D721Med (cell line): ENCODE results near the gene GOLT1A.

Source experiments
- DNase-seq: peaks from one replicate; pipeline ENCODE4 v3.0.0; 2011; ENCODE audit warnings: low spot score; ENCODE audit not compliant: insufficient read length
- FAIRE-seq: peaks from 2 replicates; lab custom pipeline; 2011; peaks lifted over from hg19 to GRCh38; lab: Jason Lieb, UNC
- TF ChIP-seq, protein P1 (sequence below): IDR thresholded peaks from 2 replicates; pipeline ENCODE4 v1.5.1; 2012; ENCODE audit warnings: mild to moderate bottlenecking, control low read depth; ENCODE audit not compliant: insufficient read depth; ENCODE audit errors: missing control alignments

The GOLT1A gene

DNA sequence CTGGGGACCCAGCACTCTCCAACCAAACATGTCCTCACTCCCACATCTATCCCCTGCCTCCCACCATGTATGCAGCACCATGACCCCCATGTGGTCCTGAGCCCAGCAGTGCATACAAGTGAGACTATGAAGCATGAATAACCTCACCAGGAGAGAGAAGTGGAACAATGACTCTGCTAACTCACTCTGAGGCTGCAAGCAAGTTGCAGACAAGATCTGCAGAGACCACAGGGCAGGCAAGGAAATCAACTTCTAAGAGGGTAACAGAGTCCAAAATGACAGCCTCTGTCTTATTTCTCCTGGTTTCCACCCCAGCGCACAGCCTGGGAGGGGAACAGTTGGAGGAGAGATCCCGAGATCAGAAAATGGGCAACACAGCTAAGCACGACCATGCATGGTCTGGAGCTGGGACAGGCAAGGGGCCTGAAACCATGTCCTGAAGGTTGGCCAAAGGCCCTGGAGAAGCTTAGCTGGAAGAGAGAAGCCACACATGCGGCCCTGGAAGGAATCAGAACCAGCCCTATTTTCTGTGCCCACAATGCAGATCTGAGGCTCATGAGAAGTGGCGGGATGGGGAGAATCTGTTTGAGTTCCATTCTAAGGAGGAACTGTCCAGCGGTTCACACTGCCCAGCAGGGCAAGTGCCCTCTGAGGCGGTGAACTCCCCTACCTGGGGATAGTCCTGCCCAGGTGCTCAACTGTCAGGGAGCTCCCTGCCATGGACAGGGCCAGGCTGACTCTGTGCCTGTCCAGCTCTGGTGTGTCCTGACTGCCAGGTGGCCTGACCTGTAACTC is 35.1 kb downstream of the GOLT1A start:
- no peak for FAIRE-seq
- TF ChIP-seq, protein P1, sequence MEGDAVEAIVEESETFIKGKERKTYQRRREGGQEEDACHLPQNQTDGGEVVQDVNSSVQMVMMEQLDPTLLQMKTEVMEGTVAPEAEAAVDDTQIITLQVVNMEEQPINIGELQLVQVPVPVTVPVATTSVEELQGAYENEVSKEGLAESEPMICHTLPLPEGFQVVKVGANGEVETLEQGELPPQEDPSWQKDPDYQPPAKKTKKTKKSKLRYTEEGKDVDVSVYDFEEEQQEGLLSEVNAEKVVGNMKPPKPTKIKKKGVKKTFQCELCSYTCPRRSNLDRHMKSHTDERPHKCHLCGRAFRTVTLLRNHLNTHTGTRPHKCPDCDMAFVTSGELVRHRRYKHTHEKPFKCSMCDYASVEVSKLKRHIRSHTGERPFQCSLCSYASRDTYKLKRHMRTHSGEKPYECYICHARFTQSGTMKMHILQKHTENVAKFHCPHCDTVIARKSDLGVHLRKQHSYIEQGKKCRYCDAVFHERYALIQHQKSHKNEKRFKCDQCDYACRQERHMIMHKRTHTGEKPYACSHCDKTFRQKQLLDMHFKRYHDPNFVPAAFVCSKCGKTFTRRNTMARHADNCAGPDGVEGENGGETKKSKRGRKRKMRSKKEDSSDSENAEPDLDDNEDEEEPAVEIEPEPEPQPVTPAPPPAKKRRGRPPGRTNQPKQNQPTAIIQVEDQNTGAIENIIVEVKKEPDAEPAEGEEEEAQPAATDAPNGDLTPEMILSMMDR: no peak
- no peak for DNase-seq

DNA sequence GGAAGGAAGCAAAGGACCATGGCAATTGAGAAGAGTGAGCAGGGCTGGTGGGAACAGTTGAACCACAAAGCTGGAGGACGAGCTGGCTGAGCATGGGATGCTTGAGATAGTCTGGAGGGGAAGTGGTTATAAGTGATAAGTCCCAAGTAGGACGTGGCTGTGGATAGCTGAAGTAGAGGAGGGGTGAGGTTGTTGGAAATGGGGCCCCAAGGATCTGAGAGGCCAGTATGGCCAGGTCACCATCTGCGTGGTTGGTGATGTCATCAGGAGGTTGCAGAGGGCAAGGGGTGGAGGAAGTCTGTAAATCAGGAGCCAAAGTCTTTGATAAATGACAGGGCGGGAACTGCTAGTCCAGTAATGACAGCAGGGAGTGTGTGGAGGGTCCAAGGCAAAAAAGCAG is 36.7 kb downstream of the GOLT1A start:
- FAIRE-seq (no peak), DNase-seq (no peak)
- TF ChIP-seq, protein P1: no peak

DNA sequence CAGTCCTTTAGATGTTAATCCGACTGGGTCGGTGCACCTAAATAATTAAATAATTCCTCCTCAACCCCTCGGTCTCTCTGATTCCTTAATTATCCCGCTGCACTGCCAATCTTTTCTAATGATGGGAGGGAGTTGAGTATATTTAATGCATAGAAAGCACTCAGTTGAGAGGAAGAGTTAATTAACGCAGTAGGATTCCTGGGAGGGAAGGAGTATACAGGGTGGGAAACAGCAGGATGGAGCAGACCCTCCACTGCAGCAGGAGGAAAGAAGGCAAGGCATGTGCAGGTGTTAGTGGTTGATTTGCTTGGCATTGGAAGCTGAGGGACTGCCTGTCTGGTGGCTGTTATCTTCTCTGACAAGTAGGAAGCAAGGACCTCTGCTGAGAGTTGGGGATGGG is 37.7 kb downstream of the GOLT1A start:
- no peak for FAIRE-seq
- TF ChIP-seq, protein P1: no peak
- DNase-seq: no peak

- no peak for DNase-seq
- TF ChIP-seq, protein P1: no peak
- FAIRE-seq: no peak
These were observed 38.8 kb downstream of the GOLT1A start for GRCh38 chr1:204174958-204175357.

DNA sequence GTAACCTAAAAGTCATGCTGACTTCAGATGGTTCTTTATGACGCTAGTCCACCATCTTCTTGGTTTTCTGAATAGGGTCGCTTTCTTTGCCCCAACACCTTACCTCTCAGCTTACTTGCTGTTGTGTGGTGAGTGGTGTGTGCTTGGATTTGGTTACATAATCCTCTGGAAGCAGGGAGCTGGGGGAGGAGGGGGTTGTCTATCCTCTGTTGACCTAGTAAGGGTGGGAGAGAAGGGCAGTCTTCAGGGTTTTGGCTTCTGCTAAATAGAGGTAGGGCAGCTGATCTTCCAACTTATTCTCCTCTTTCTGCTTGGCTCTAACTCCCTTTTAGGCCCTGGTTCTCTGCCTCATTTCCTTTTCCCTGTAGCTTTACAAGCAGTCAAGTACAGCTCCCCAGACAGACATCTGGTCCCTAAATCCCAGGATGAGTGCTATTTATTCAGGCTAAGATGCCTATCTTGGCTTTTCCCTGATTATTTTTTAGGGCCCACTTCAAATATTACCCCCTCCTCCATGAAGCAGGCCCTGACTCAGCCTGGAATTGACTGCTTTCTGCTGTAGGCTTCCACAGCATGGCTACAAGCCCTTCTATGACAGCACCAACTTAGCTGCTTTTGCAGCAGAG is 41.3 kb downstream of the GOLT1A start:
- peak; percentile 69 for DNase-seq
- peak; percentile 94 for FAIRE-seq

DNA sequence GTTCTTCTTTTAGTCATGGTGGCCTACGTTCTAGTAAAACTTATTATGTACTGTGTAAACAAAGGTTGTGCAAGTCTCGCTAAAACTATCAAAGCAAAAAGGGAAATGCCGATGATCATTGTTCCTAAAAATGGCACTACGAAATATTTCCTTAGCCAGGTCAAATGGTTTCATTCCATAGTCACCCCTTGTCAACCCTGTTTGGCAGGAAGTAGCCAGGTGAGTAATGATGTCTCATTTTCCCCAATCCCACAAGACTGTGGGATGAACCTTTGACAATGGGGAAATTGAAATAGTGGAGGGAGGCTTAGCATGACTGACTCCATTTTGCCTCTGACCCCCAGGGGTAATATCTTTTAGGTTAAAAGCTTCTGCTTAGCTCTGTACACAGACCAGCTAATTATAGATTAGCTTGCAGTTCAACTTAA is 42.0 kb downstream of the GOLT1A start:
- FAIRE-seq: peak; percentile 64
- TF ChIP-seq, protein P1: no peak
- DNase-seq: no peak

More for the DNA sequence above, 41.3 kb downstream of the GOLT1A start:
- TF ChIP-seq, protein P1: no peak
